GM12892 (cell line): ENCODE results near the gene SNORC.

Experiments
- POLR2A ChIP-seq: IDR thresholded peaks from 2 replicates; pipeline ENCODE4 v1.6.1; 2011; ENCODE audit warnings: low read depth, low read length, control low read depth
- POLR2AphosphoS5 ChIP-seq: IDR thresholded peaks from 2 replicates; pipeline ENCODE4 v1.6.1; 2011; ENCODE audit warnings: low read depth, low read length, control low read depth
- TAF1 ChIP-seq: IDR thresholded peaks from 2 replicates; pipeline ENCODE4 v1.6.1; 2011; ENCODE audit warnings: low read depth, mild to moderate bottlenecking, control low read depth, low read length, borderline replicate concordance

GRCh38 chr2:232872826-232873225, 2.8 kb downstream of the SNORC start:
- TF ChIP-seq POLR2A (no peak), POLR2AphosphoS5 (no peak), TAF1 (no peak)
